ENCODE results near the gene SEPTIN11.

The SEPTIN11 gene

GRCh38 chr4:76972306-76972705 is 22.8 kb downstream of the SEPTIN11 start:
- H3K9ac ChIP-seq (ENCODE audit: low read length) = no peak overlapping the region
- H3K36me3 ChIP-seq (ENCODE audit: control insufficient read depth, insufficient read depth, low read length) = no peaks in the 10 kb centered on the region
- no peaks in the 10 kb centered on the region for H3K27me3 ChIP-seq (ENCODE audit: control insufficient read depth, insufficient read depth, low read length)
- no peak overlapping the region for H3K27ac ChIP-seq (ENCODE audit: low read depth, low read length)
- H3K4me1 ChIP-seq (ENCODE audit: control insufficient read depth, insufficient read depth, low read length) = no peaks in the 10 kb centered on the region
- no peak overlapping the region for H3K4me3 ChIP-seq (ENCODE audit: low read length)

- Histone ChIP-seq H3K27me3 (ENCODE audit: control insufficient read depth, insufficient read depth, low read length) (no peaks in the 10 kb centered on the region), H3K9ac (ENCODE audit: low read length) (no peak overlapping the region), H3K27ac (ENCODE audit: low read depth, low read length) (no peak overlapping the region), H3K36me3 (ENCODE audit: control insufficient read depth, insufficient read depth, low read length) (no peaks in the 10 kb centered on the region), H3K4me3 (ENCODE audit: low read length) (no peak overlapping the region), H3K4me1 (ENCODE audit: control insufficient read depth, insufficient read depth, low read length) (no peaks in the 10 kb centered on the region)
Measured at GRCh38 chr4:76974150-76974549, 24.6 kb downstream of the SEPTIN11 start.

GRCh38 chr4:76977113-76977512 is 27.6 kb downstream of the SEPTIN11 start:
- Histone ChIP-seq H3K4me3 (ENCODE audit: low read length) (no peak overlapping the region), H3K9ac (ENCODE audit: low read length) (no peak overlapping the region), H3K27me3 (ENCODE audit: control insufficient read depth, insufficient read depth, low read length) (no peaks in the 10 kb centered on the region), H3K27ac (ENCODE audit: low read depth, low read length) (no peak overlapping the region), H3K36me3 (ENCODE audit: control insufficient read depth, insufficient read depth, low read length) (no peaks in the 10 kb centered on the region), H3K4me1 (ENCODE audit: control insufficient read depth, insufficient read depth, low read length) (no peaks in the 10 kb centered on the region)

GRCh38 chr4:76977736-76978350 is 28.3 kb downstream of the SEPTIN11 start:
- Histone ChIP-seq H3K27ac (ENCODE audit: low read depth, low read length) (no peak overlapping the region), H3K4me1 (ENCODE audit: control insufficient read depth, insufficient read depth, low read length) (no peaks in the 10 kb centered on the region), H3K36me3 (ENCODE audit: control insufficient read depth, insufficient read depth, low read length) (no peaks in the 10 kb centered on the region), H3K9ac (ENCODE audit: low read length) (no peak overlapping the region), H3K27me3 (ENCODE audit: control insufficient read depth, insufficient read depth, low read length) (no peaks in the 10 kb centered on the region), H3K4me3 (ENCODE audit: low read length) (no peak overlapping the region)

GRCh38 chr4:76979236-76979635 is 29.7 kb downstream of the SEPTIN11 start:
- no peak overlapping the region for H3K27ac ChIP-seq (ENCODE audit: low read depth, low read length)
- no peak overlapping the region for H3K4me3 ChIP-seq (ENCODE audit: low read length)
- no peaks in the 10 kb centered on the region for H3K27me3 ChIP-seq (ENCODE audit: control insufficient read depth, insufficient read depth, low read length)
- no peaks in the 10 kb centered on the region for H3K4me1 ChIP-seq (ENCODE audit: control insufficient read depth, insufficient read depth, low read length)
- no peak overlapping the region for H3K9ac ChIP-seq (ENCODE audit: low read length)
- no peaks in the 10 kb centered on the region for H3K36me3 ChIP-seq (ENCODE audit: control insufficient read depth, insufficient read depth, low read length)

GRCh38 chr4:76980261-76980660 is 30.7 kb downstream of the SEPTIN11 start:
- Histone ChIP-seq H3K9ac (ENCODE audit: low read length) (no peak overlapping the region), H3K36me3 (ENCODE audit: control insufficient read depth, insufficient read depth, low read length) (no peaks in the 10 kb centered on the region), H3K4me1 (ENCODE audit: control insufficient read depth, insufficient read depth, low read length) (no peaks in the 10 kb centered on the region), H3K27ac (ENCODE audit: low read depth, low read length) (no peak overlapping the region), H3K27me3 (ENCODE audit: control insufficient read depth, insufficient read depth, low read length) (no peaks in the 10 kb centered on the region), H3K4me3 (ENCODE audit: low read length) (no peak overlapping the region)

- H3K4me3 ChIP-seq (ENCODE audit: low read length) = no peak overlapping the region
- H3K27me3 ChIP-seq (ENCODE audit: control insufficient read depth, insufficient read depth, low read length) = no peaks in the 10 kb centered on the region
- H3K27ac ChIP-seq (ENCODE audit: low read depth, low read length) = no peak overlapping the region
- H3K4me1 ChIP-seq (ENCODE audit: control insufficient read depth, insufficient read depth, low read length) = peaks cover 4% of the 10 kb centered on the region
- H3K9ac ChIP-seq (ENCODE audit: low read length) = no peak overlapping the region
- H3K36me3 ChIP-seq (ENCODE audit: control insufficient read depth, insufficient read depth, low read length) = no peaks in the 10 kb centered on the region
Measured at GRCh38 chr4:76981644-76982043, 32.1 kb downstream of the SEPTIN11 start.

- Histone ChIP-seq H3K27ac (ENCODE audit: low read depth, low read length) (no peak overlapping the region), H3K4me1 (ENCODE audit: control insufficient read depth, insufficient read depth, low read length) (peaks cover 4% of the 10 kb centered on the region), H3K4me3 (ENCODE audit: low read length) (no peak overlapping the region), H3K36me3 (ENCODE audit: control insufficient read depth, insufficient read depth, low read length) (no peaks in the 10 kb centered on the region), H3K9ac (ENCODE audit: low read length) (no peak overlapping the region), H3K27me3 (ENCODE audit: control insufficient read depth, insufficient read depth, low read length) (no peaks in the 10 kb centered on the region)
Measured at GRCh38 chr4:76982638-76983584, 33.4 kb downstream of the SEPTIN11 start.

- Histone ChIP-seq H3K4me1 (ENCODE audit: control insufficient read depth, insufficient read depth, low read length) (peaks cover 4% of the 10 kb centered on the region), H3K27ac (ENCODE audit: low read depth, low read length) (peak overlapping the region; percentile 64)
Measured at GRCh38 chr4:76984127-76984526, 34.6 kb downstream of the SEPTIN11 start.

GRCh38 chr4:76984788-76985211 is 35.2 kb downstream of the SEPTIN11 start:
- Histone ChIP-seq H3K4me1 (ENCODE audit: control insufficient read depth, insufficient read depth, low read length) (peaks cover 4% of the 10 kb centered on the region), H3K9ac (ENCODE audit: low read length) (no peak overlapping the region), H3K27me3 (ENCODE audit: control insufficient read depth, insufficient read depth, low read length) (no peaks in the 10 kb centered on the region), H3K27ac (ENCODE audit: low read depth, low read length) (peak overlapping the region; percentile 64), H3K4me3 (ENCODE audit: low read length) (no peak overlapping the region), H3K36me3 (ENCODE audit: control insufficient read depth, insufficient read depth, low read length) (no peaks in the 10 kb centered on the region)

More at GRCh38 chr4:76984127-76984526, 34.6 kb downstream of the SEPTIN11 start:
- Histone ChIP-seq H3K4me3 (ENCODE audit: low read length) (no peak overlapping the region), H3K9ac (ENCODE audit: low read length) (no peak overlapping the region), H3K27me3 (ENCODE audit: control insufficient read depth, insufficient read depth, low read length) (no peaks in the 10 kb centered on the region), H3K36me3 (ENCODE audit: control insufficient read depth, insufficient read depth, low read length) (no peaks in the 10 kb centered on the region)

- H3K27me3 ChIP-seq (ENCODE audit: control insufficient read depth, insufficient read depth, low read length) = no peaks in the 10 kb centered on the region
- no peak overlapping the region for H3K9ac ChIP-seq (ENCODE audit: low read length)
- peaks cover 4% of the 10 kb centered on the region for H3K4me1 ChIP-seq (ENCODE audit: control insufficient read depth, insufficient read depth, low read length)
- H3K27ac ChIP-seq (ENCODE audit: low read depth, low read length) = no peak overlapping the region
- H3K4me3 ChIP-seq (ENCODE audit: low read length) = no peak overlapping the region
- peaks cover 2% of the 10 kb centered on the region for H3K36me3 ChIP-seq (ENCODE audit: control insufficient read depth, insufficient read depth, low read length)
Measured at GRCh38 chr4:76987153-76987591, 37.6 kb downstream of the SEPTIN11 start.

GRCh38 chr4:76987685-76988084 is 38.1 kb downstream of the SEPTIN11 start:
- Histone ChIP-seq H3K27ac (ENCODE audit: low read depth, low read length) (no peak overlapping the region), H3K9ac (ENCODE audit: low read length) (no peak overlapping the region), H3K4me1 (ENCODE audit: control insufficient read depth, insufficient read depth, low read length) (peaks cover 4% of the 10 kb centered on the region), H3K4me3 (ENCODE audit: low read length) (no peak overlapping the region), H3K36me3 (ENCODE audit: control insufficient read depth, insufficient read depth, low read length) (peaks cover 2% of the 10 kb centered on the region), H3K27me3 (ENCODE audit: control insufficient read depth, insufficient read depth, low read length) (no peaks in the 10 kb centered on the region)
